Trophoblast cell (in vitro differentiated cells and primary cell): ENCODE measurements around the gene CTXND1.

Experiments
- DNase-seq, 2 donors: peaks; one replicate each; pipeline ENCODE4 v3.0.0-alpha.2; 2016
- H2AFZ ChIP-seq: 2 replicates; pipeline ENCODE4 v1.6.1; 2013; ENCODE audit warnings: low read length, moderate library complexity, mild to moderate bottlenecking; ENCODE audit not compliant: insufficient read depth, poor library complexity
- H2AK5ac ChIP-seq: 2 replicates; pipeline ENCODE4 v1.6.1; 2013; ENCODE audit warnings: mild to moderate bottlenecking, low read length
- H2BK120ac ChIP-seq: 2 replicates; pipeline ENCODE4 v1.6.1; 2013; ENCODE audit warnings: low read length, mild to moderate bottlenecking, moderate library complexity; ENCODE audit not compliant: insufficient read depth, poor library complexity
- H2BK12ac ChIP-seq: 2 replicates; pipeline ENCODE4 v1.6.1; 2013; ENCODE audit warnings: mild to moderate bottlenecking, low read length, moderate library complexity
- H2BK5ac ChIP-seq: 2 replicates; pipeline ENCODE4 v1.6.1; 2013; ENCODE audit warnings: low read length, low read depth, moderate library complexity, mild to moderate bottlenecking; ENCODE audit not compliant: poor library complexity
- H3K14ac ChIP-seq: 2 replicates; pipeline ENCODE4 v1.6.1; 2013; ENCODE audit warnings: mild to moderate bottlenecking, low read length
- H3K18ac ChIP-seq: 2 replicates; pipeline ENCODE4 v1.6.1; 2013; ENCODE audit warnings: mild to moderate bottlenecking, low read length
- H3K23ac ChIP-seq: 2 replicates; pipeline ENCODE4 v1.6.1; 2013; ENCODE audit warnings: low read length
- H3K27ac ChIP-seq: 2 replicates; pipeline ENCODE4 v1.5.1; 2013; ENCODE audit warnings: low read depth, mild to moderate bottlenecking, inconsistent platforms, low read length, moderate library complexity
- H3K27me3 ChIP-seq: 2 replicates; pipeline ENCODE4 v1.6.1; 2013; ENCODE audit warnings: inconsistent platforms, mild to moderate bottlenecking, low read length, moderate library complexity; ENCODE audit not compliant: insufficient read depth
- H3K36me3 ChIP-seq, 2 experiments: 1 replicate in 1 of 2; 2 replicates in 1 of 2; pipeline ENCODE4 v1.6.1; 2013; ENCODE audit warnings: low read length in 2 of 2, mild to moderate bottlenecking in 2 of 2, moderate library complexity in 1 of 2; ENCODE audit not compliant: insufficient read depth in 2 of 2, control insufficient read depth in 1 of 2
- H3K4ac ChIP-seq: 2 replicates; pipeline ENCODE4 v1.6.1; 2013; ENCODE audit warnings: low read depth, mild to moderate bottlenecking, low read length, moderate library complexity
- H3K4me1 ChIP-seq, 2 experiments: 1 replicate in 1 of 2; 2 replicates in 1 of 2; pipeline ENCODE4 v1.6.1; 2013; ENCODE audit warnings: low read length in 2 of 2, mild to moderate bottlenecking in 2 of 2, moderate library complexity in 1 of 2; ENCODE audit not compliant: insufficient read depth in 2 of 2, control insufficient read depth in 1 of 2
- H3K4me2 ChIP-seq: 2 replicates; pipeline ENCODE4 v1.6.1; 2013; ENCODE audit warnings: inconsistent platforms, mild to moderate bottlenecking, low read length, moderate library complexity
- H3K4me3 ChIP-seq: 2 replicates; pipeline ENCODE4 v1.5.1; 2013; ENCODE audit warnings: mild to moderate bottlenecking, low read depth, low read length, inconsistent platforms
- H3K79me1 ChIP-seq: one replicate; pipeline ENCODE4 v1.6.1; 2013; ENCODE audit warnings: low read length
- H3K79me2 ChIP-seq: 2 replicates; pipeline ENCODE4 v1.6.1; 2013; ENCODE audit warnings: low read length, mild to moderate bottlenecking; ENCODE audit not compliant: control insufficient read depth, insufficient read depth, poor library complexity
- H3K9ac ChIP-seq: 2 replicates; pipeline ENCODE4 v1.6.1; 2013; ENCODE audit warnings: mild to moderate bottlenecking, low read length
- H3K9me3 ChIP-seq: 2 replicates; pipeline ENCODE4 v1.6.1; 2013; ENCODE audit warnings: low read depth, mild to moderate bottlenecking, control low read depth, inconsistent platforms, low read length; ENCODE audit not compliant: insufficient read depth
- H4K12ac ChIP-seq: 2 replicates; pipeline ENCODE4 v1.6.1; 2013; ENCODE audit warnings: low read depth, mild to moderate bottlenecking, low read length, moderate library complexity
- H4K8ac ChIP-seq: 2 replicates; pipeline ENCODE4 v1.6.1; 2013; ENCODE audit warnings: low read depth, mild to moderate bottlenecking, low read length, moderate library complexity
- H4K91ac ChIP-seq: one replicate; pipeline ENCODE4 v1.6.1; 2013; ENCODE audit warnings: low read depth, mild to moderate bottlenecking, low read length, moderate library complexity
- WGBS: extraction: QIAGEN DNeasy Blood & Tissue Kit; methylation state at CpG from one replicate; pipeline ENCODE4 v1.1.7; 2013; ENCODE audit warnings: missing lambda C conversion rate; ENCODE audit not compliant: insufficient read length, insufficient coverage; ENCODE audit errors: extremely low coverage; 5-methylcytosine and 5-hydroxymethylcytosine counted together

Gene CTXND1

GRCh38 chr15:80268101-80268500 is 16.1 kb upstream of the CTXND1 start:
- Histone ChIP-seq H3K36me3 (no peaks in the 10 kb centered on the region), H3K23ac (no peak overlapping the region), H3K18ac (no peak overlapping the region), H3K9ac (no peak overlapping the region), H3K4ac (no peak overlapping the region), H2AK5ac (no peak overlapping the region), H4K91ac (no peak overlapping the region), H3K4me1 (no peaks in the 10 kb centered on the region), H3K9me3 (no peaks in the 10 kb centered on the region), H2BK5ac (no peak overlapping the region), H2AFZ (no peak overlapping the region), H3K27me3 (no peaks in the 10 kb centered on the region), H3K27ac (no peak overlapping the region), H3K14ac (no peak overlapping the region), H4K8ac (no peak overlapping the region), H3K79me2 (no peaks in the 10 kb centered on the region), H4K12ac (no peak overlapping the region), H3K79me1 (no peaks in the 10 kb centered on the region), H2BK120ac (no peak overlapping the region), H3K4me3 (no peak overlapping the region), H3K4me2 (no peak overlapping the region), H2BK12ac (no peak overlapping the region)
- no CpG with 5 or more reads among the region's 7 CpGs for WGBS
- no peak for DNase-seq

DNA sequence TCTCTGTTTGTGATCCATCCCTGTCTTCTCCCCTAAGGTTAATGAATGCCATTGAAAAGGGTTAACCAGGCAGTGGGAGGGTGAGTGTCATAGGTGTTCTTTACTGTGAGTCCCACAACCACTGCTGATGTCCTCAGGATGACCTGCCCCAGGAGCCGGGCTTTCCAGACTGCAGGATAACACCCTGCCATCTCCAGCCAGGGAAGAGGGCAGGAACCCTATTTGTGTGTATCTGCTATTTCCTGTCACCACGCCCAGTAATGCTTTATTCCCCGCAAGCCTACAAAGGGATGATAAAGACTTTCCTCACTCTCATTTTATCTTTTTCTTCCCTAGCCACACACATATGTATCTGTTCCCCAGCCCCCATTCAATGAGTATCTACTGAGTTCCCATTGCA is 15.6 kb upstream of the CTXND1 start:
- no peaks in the 10 kb centered on the region for H3K27me3 ChIP-seq
- no peaks in the 10 kb centered on the region for H3K79me1 ChIP-seq
- no peak overlapping the region for H3K4me2 ChIP-seq
- H4K91ac ChIP-seq: no peak overlapping the region
- H3K9me3 ChIP-seq: no peaks in the 10 kb centered on the region
- H3K9ac ChIP-seq: no peak overlapping the region
- H3K4ac ChIP-seq: no peak overlapping the region
- H2AFZ ChIP-seq: no peak overlapping the region
- no peak overlapping the region for H3K4me3 ChIP-seq
- H2AK5ac ChIP-seq: no peak overlapping the region
- H3K36me3 ChIP-seq: no peaks in the 10 kb centered on the region
- no peak overlapping the region for H2BK120ac ChIP-seq
- DNase-seq: no peak
- no peak overlapping the region for H4K8ac ChIP-seq
- H2BK12ac ChIP-seq: no peak overlapping the region
- no peak overlapping the region for H3K14ac ChIP-seq
- H3K18ac ChIP-seq: no peak overlapping the region
- no peaks in the 10 kb centered on the region for H3K79me2 ChIP-seq
- no peak overlapping the region for H4K12ac ChIP-seq
- no peak overlapping the region for H3K23ac ChIP-seq
- no peak overlapping the region for H3K27ac ChIP-seq
- no peak overlapping the region for H2BK5ac ChIP-seq
- no peaks in the 10 kb centered on the region for H3K4me1 ChIP-seq
- no CpG with 5 or more reads among the region's 3 CpGs for WGBS

- Histone ChIP-seq H4K8ac (no peak overlapping the region), H2BK120ac (no peak overlapping the region), H3K23ac (no peak overlapping the region), H3K79me2 (no peaks in the 10 kb centered on the region), H3K27me3 (no peaks in the 10 kb centered on the region), H3K4me3 (no peak overlapping the region), H3K18ac (no peak overlapping the region), H4K91ac (no peak overlapping the region), H3K36me3 (no peaks in the 10 kb centered on the region), H3K79me1 (no peaks in the 10 kb centered on the region), H3K4me2 (no peak overlapping the region), H3K27ac (no peak overlapping the region), H2BK5ac (no peak overlapping the region), H3K9ac (no peak overlapping the region), H3K4ac (no peak overlapping the region), H2BK12ac (no peak overlapping the region), H2AK5ac (no peak overlapping the region), H3K4me1 (no peaks in the 10 kb centered on the region), H3K9me3 (no peaks in the 10 kb centered on the region), H4K12ac (no peak overlapping the region), H3K14ac (no peak overlapping the region), H2AFZ (no peak overlapping the region)
- DNase-seq: no peak
- no CpG with 5 or more reads among the region's 4 CpGs for WGBS
Observed at GRCh38 chr15:80266745-80267144, 14.7 kb upstream of the CTXND1 start.

DNA sequence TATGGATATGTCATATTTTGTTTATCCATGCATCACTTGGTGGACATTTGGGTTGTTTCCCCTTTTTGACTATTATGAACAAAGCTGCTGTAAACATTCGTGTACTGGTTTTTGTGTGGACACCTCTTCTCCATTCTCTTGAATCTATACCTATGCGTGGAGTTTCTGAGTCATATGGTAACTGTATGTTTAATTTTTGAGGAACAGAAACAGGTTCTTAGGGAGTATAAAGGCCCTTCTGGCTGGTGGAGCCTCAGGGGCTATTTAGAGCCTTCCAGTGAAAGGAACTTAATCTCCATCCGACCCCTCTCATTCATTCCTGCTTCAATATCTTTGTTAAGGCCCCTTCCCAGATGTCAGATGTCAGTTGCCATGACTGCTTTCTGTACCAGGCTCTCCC is 14.1 kb upstream of the CTXND1 start:
- WGBS: no CpG with 5 or more reads among the region's 3 CpGs
- Histone ChIP-seq H3K9ac (no peak overlapping the region), H2AK5ac (no peak overlapping the region), H3K4me3 (no peak overlapping the region), H3K27me3 (no peaks in the 10 kb centered on the region), H4K12ac (no peak overlapping the region), H2AFZ (no peak overlapping the region), H3K27ac (no peak overlapping the region), H4K8ac (no peak overlapping the region), H3K4me2 (no peak overlapping the region), H3K36me3 (no peaks in the 10 kb centered on the region), H2BK120ac (no peak overlapping the region), H3K23ac (no peak overlapping the region), H2BK12ac (no peak overlapping the region), H2BK5ac (no peak overlapping the region), H3K4me1 (no peaks in the 10 kb centered on the region), H3K79me1 (no peaks in the 10 kb centered on the region), H3K4ac (no peak overlapping the region), H3K18ac (no peak overlapping the region), H3K9me3 (no peaks in the 10 kb centered on the region), H4K91ac (no peak overlapping the region), H3K79me2 (no peaks in the 10 kb centered on the region), H3K14ac (no peak overlapping the region)
- no peak for DNase-seq
